Activated T-helper 17 cell treated with anti-CD3 and anti-CD28 coated beads, Interleukin-2, amount 50 U/mL, for 72 hours (primary cell): ENCODE data around the gene CARD16. TPM values are rescaled to one million over a fixed set of nuclear protein-coding genes. Genes with fewer than 3 reads are reported as not detected.
"Not testable (repeated sequence)": the region's sequence is repeated elsewhere in the genome, so short reads cannot be mapped to it uniquely, and the experiment has no call there.

ENCODE experiments used
- ATAC-seq: fragments of 150-1000 bp; cut with Tn5 transposase; replicated peaks from 2 replicates; pipeline ENCODE4 v1.10.0; 2021; ENCODE audit warnings: mild to moderate bottlenecking, moderate library complexity
- H3K27ac Mint-ChIP-seq: one replicate; pipeline ENCODE4 v1.8.0; 2022; ENCODE audit warnings: mixed read lengths
- H3K27me3 Mint-ChIP-seq: one replicate; pipeline ENCODE4 v1.8.0; 2022; ENCODE audit warnings: mixed read lengths
- H3K36me3 Mint-ChIP-seq: one replicate; pipeline ENCODE4 v1.8.0; 2022; ENCODE audit warnings: low read depth, mild to moderate bottlenecking, mixed read lengths
- H3K4me1 Mint-ChIP-seq: one replicate; pipeline ENCODE4 v1.8.0; 2022; ENCODE audit warnings: mixed read lengths
- H3K4me3 Mint-ChIP-seq: one replicate; pipeline ENCODE4 v1.8.0; 2022; ENCODE audit warnings: mild to moderate bottlenecking, mixed read lengths
- H3K9me3 Mint-ChIP-seq: one replicate; pipeline ENCODE4 v1.8.0; 2022; ENCODE audit warnings: mixed read lengths
- total RNA-seq, 2 donors: library from RNA; stranded (reverse); gene quantifications; one replicate each; pipeline ENCODE4 v1.2.3, GENCODE V29; 2022

The CARD16 gene
- total RNA-seq, result 10 to 100 TPM in 1 of 2 donors, 1 to 10 TPM in 1; 8.8 to 25.7 TPM

- peak within 1 kb of the TSS; percentile 64 for H3K27ac Mint-ChIP-seq
- H3K4me1 Mint-ChIP-seq, result peaks cover 38% of the 10 kb centered on the region
- not testable (repeated sequence) for H3K27me3 Mint-ChIP-seq, H3K9me3 Mint-ChIP-seq
- H3K4me3 Mint-ChIP-seq, result peak within 1 kb of the TSS; percentile 79
- H3K36me3 Mint-ChIP-seq, result peaks cover 19% of the 10 kb centered on the region
- peak; percentile 93 for ATAC-seq
Measured at GRCh38 chr11:105044557-105045524, at the start of gene CARD16. CARD16 (minus strand) TSS chr11:105045335; CDS start chr11:105045297, 38 bp downstream.

GRCh38 chr11:105092256-105093239 lies 47.4 kb upstream of the CARD16 start:
- H3K27ac Mint-ChIP-seq, result no peak overlapping the region
- no peaks in the 10 kb centered on the region for H3K9me3 Mint-ChIP-seq
- H3K36me3 Mint-ChIP-seq, result no peaks in the 10 kb centered on the region
- no peak for ATAC-seq
- H3K27me3 Mint-ChIP-seq, result no peaks in the 10 kb centered on the region
- no peak overlapping the region for H3K4me3 Mint-ChIP-seq
- H3K4me1 Mint-ChIP-seq, result no peaks in the 10 kb centered on the region

GRCh38 chr11:105081412-105082150 lies 36.4 kb upstream of the CARD16 start:
- no peak overlapping the region for H3K27ac Mint-ChIP-seq

GRCh38 chr11:105080171-105080906 lies 35.2 kb upstream of the CARD16 start:
- H3K36me3 Mint-ChIP-seq, H3K27ac Mint-ChIP-seq: not testable (repeated sequence)
- H3K4me1 Mint-ChIP-seq, result peaks cover 23% of the 10 kb centered on the region

More at GRCh38 chr11:105081412-105082150, 36.4 kb upstream of the CARD16 start:
- no peak overlapping the region for H3K4me3 Mint-ChIP-seq
- peaks cover 3% of the 10 kb centered on the region for H3K9me3 Mint-ChIP-seq
- H3K4me1 Mint-ChIP-seq, result peaks cover 22% of the 10 kb centered on the region
- ATAC-seq, result no peak
- no peaks in the 10 kb centered on the region for H3K36me3 Mint-ChIP-seq
- H3K27me3 Mint-ChIP-seq, result peaks cover 4% of the 10 kb centered on the region

GRCh38 chr11:105078283-105078682 lies 33.1 kb upstream of the CARD16 start:
- H3K36me3 Mint-ChIP-seq, result no peaks in the 10 kb centered on the region
- H3K27ac Mint-ChIP-seq, result no peak overlapping the region
- no peak for ATAC-seq

More at GRCh38 chr11:105080171-105080906, 35.2 kb upstream of the CARD16 start:
- not testable (repeated sequence) for H3K27me3 Mint-ChIP-seq, H3K4me3 Mint-ChIP-seq, H3K9me3 Mint-ChIP-seq, ATAC-seq

GRCh38 chr11:105077141-105077790 lies 32.1 kb upstream of the CARD16 start:
- peak overlapping the region; percentile 29 for H3K4me3 Mint-ChIP-seq
- peaks cover 23% of the 10 kb centered on the region for H3K4me1 Mint-ChIP-seq
- not testable (repeated sequence) for H3K9me3 Mint-ChIP-seq, H3K36me3 Mint-ChIP-seq, H3K27me3 Mint-ChIP-seq
- peak overlapping the region; percentile 12 for H3K27ac Mint-ChIP-seq
- peak; percentile 97 for ATAC-seq

More at GRCh38 chr11:105078283-105078682, 33.1 kb upstream of the CARD16 start:
- peak overlapping the region; percentile 29 for H3K4me3 Mint-ChIP-seq
- peaks cover 3% of the 10 kb centered on the region for H3K9me3 Mint-ChIP-seq
- H3K4me1 Mint-ChIP-seq, result peaks cover 23% of the 10 kb centered on the region
- peaks cover 4% of the 10 kb centered on the region for H3K27me3 Mint-ChIP-seq

- Mint-ChIP-seq H3K9me3 (no peaks in the 10 kb centered on the region), H3K27me3 (no peaks in the 10 kb centered on the region), H3K4me3 (no peak overlapping the region), H3K27ac (no peak overlapping the region), H3K36me3 (no peaks in the 10 kb centered on the region), H3K4me1 (peaks cover 27% of the 10 kb centered on the region)
- ATAC-seq, result no peak
Measured at GRCh38 chr11:105074166-105074530, 29.0 kb upstream of the CARD16 start.

GRCh38 chr11:105073456-105074165 lies 28.5 kb upstream of the CARD16 start:
- no peak overlapping the region for H3K4me3 Mint-ChIP-seq
- H3K9me3 Mint-ChIP-seq, result no peaks in the 10 kb centered on the region

GRCh38 chr11:105072080-105072479 lies 26.9 kb upstream of the CARD16 start:
- H3K4me1 Mint-ChIP-seq, result peaks cover 22% of the 10 kb centered on the region
- ATAC-seq, H3K27me3 Mint-ChIP-seq, H3K27ac Mint-ChIP-seq, H3K36me3 Mint-ChIP-seq, H3K9me3 Mint-ChIP-seq, H3K4me3 Mint-ChIP-seq: not testable (repeated sequence)

More at GRCh38 chr11:105073456-105074165, 28.5 kb upstream of the CARD16 start:
- H3K4me1 Mint-ChIP-seq, result peaks cover 27% of the 10 kb centered on the region
- H3K27me3 Mint-ChIP-seq, result no peaks in the 10 kb centered on the region
- no peak overlapping the region for H3K27ac Mint-ChIP-seq
- H3K36me3 Mint-ChIP-seq, result no peaks in the 10 kb centered on the region
- ATAC-seq, result no peak

GRCh38 chr11:105071089-105071732 lies 26.1 kb upstream of the CARD16 start:
- Mint-ChIP-seq H3K27me3 (no peaks in the 10 kb centered on the region), H3K4me3 (peak overlapping the region; percentile 63), H3K4me1 (peaks cover 16% of the 10 kb centered on the region), H3K27ac (peak overlapping the region; percentile 40), H3K9me3 (no peaks in the 10 kb centered on the region), H3K36me3 (no peaks in the 10 kb centered on the region)
- peak; percentile 51 for ATAC-seq

- peak; percentile 48 for ATAC-seq
- no peaks in the 10 kb centered on the region for H3K9me3 Mint-ChIP-seq
- H3K4me1 Mint-ChIP-seq, result peaks cover 16% of the 10 kb centered on the region
- H3K27ac Mint-ChIP-seq, result no peak overlapping the region
- peak overlapping the region; percentile 63 for H3K4me3 Mint-ChIP-seq
- no peaks in the 10 kb centered on the region for H3K27me3 Mint-ChIP-seq
- peaks cover 4% of the 10 kb centered on the region for H3K36me3 Mint-ChIP-seq
Measured at GRCh38 chr11:105070306-105070705, 25.2 kb upstream of the CARD16 start.

- Mint-ChIP-seq H3K4me1 (peaks cover 16% of the 10 kb centered on the region), H3K4me3 (peak overlapping the region; percentile 63)
- not testable (repeated sequence) for H3K9me3 Mint-ChIP-seq, H3K27ac Mint-ChIP-seq, H3K36me3 Mint-ChIP-seq, H3K27me3 Mint-ChIP-seq
- peak; percentile 74 for ATAC-seq
Measured at GRCh38 chr11:105069749-105070148, 24.6 kb upstream of the CARD16 start.
